SKM-1 (cell line): Measurements from ENCODE around the gene GLDN.
"Not testable (repeated sequence)": the region's sequence is repeated elsewhere in the genome, so short reads cannot be mapped to it uniquely, and the experiment has no call there.

Experiments used
- DNase-seq: peaks from one replicate; lab custom pipeline; 2025; ENCODE audit not compliant: unreplicated experiment; lab: John Stamatoyannopoulos, UW

The GLDN gene

GRCh38 chr15:51386960-51387698, 45.7 kb downstream of the GLDN start:
- no peak for DNase-seq

GRCh38 chr15:51387699-51388041, 46.2 kb downstream of the GLDN start:
- no peak for DNase-seq

GRCh38 chr15:51388726-51389125, 47.3 kb downstream of the GLDN start:
- no peak for DNase-seq

- no peak for DNase-seq
Measured at GRCh38 chr15:51390241-51390965, 48.9 kb downstream of the GLDN start.

- DNase-seq, result no peak
Measured at GRCh38 chr15:51390966-51391422, 49.5 kb downstream of the GLDN start.

- DNase-seq, result no peak
Measured at GRCh38 chr15:51396921-51397320, 55.5 kb downstream of the GLDN start.

- no peak for DNase-seq
Measured at GRCh38 chr15:51398626-51399025, 57.2 kb downstream of the GLDN start.

- no peak for DNase-seq
Measured at GRCh38 chr15:51401051-51401780, 59.8 kb downstream of the GLDN start.

- DNase-seq, result peak; percentile 25
Measured at GRCh38 chr15:51401872-51402517, 60.5 kb downstream of the GLDN start.

- peak; percentile 27 for DNase-seq
Measured at GRCh38 chr15:51403072-51403878, 61.8 kb downstream of the GLDN start.

- DNase-seq, result no peak
Measured at GRCh38 chr15:51403946-51404695, 62.7 kb downstream of the GLDN start.

GRCh38 chr15:51405693-51406523, 64.5 kb downstream of the GLDN start:
- no peak for DNase-seq

GRCh38 chr15:51414256-51414860, 72.9 kb downstream of the GLDN start:
- no peak for DNase-seq

- no peak for DNase-seq
Measured at GRCh38 chr15:51416129-51416528, 74.7 kb downstream of the GLDN start.

GRCh38 chr15:51423040-51423439, 81.6 kb downstream of the GLDN start:
- DNase-seq, result not testable (repeated sequence)

GRCh38 chr15:51424780-51425179, 83.3 kb downstream of the GLDN start:
- no peak for DNase-seq

- no peak for DNase-seq
Measured at GRCh38 chr15:51425517-51426040, 84.1 kb downstream of the GLDN start.

GRCh38 chr15:51438526-51438925, 97.1 kb downstream of the GLDN start:
- DNase-seq, result no peak
